ENCODE data around the gene HCFC1.

DNA sequence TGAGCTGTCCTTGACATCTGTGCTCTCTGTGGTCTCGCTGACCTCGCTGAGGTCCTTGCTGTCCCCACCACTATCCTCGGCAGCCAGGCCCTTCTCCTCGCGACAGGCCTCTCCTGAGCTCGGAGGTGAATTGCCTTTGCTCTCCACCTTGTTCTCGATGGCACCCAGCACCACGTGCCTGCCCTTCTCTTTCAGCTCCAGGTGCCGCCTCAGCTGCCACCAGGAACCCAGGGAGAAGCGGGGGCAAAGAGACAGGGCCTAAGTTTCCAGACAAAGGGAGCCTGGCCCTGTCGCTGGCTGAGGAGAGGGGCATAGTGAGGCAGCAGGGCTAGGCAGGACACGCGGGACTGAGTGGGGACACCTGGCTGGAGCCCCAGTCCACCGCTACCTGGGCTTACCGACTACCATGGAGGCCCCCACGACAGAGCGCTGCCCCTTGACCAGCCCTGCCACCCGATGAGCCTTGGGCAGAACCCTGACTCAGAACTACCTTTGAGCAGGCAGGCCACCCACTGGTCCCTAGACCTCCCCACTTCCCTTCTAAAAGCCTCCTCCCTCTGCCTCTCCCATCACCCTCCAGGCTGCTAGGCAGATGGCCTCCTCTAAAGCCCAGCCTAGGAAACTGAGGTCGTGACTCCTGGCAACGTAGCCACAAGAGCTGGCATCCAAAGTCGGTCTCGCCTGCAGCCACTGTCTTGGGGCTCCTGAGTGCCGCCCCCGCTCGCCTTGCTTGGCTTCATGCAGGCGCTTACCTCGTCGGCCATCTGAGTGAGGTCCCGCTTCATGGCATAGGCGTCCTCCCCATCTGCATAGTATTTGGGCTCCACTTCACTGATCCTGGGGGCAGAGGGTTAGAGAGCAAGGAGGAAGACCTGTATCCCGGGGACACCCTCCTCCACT, 41.4 kb downstream of the HCFC1 start:
- no peak for TF ChIP-seq EZH2phosphoT487 (IDR thresholded peaks at IDR 0.05; ENCODE audit: insufficient read depth, low read depth)
- no peak for TF ChIP-seq EZH2 (IDR thresholded peaks at IDR 0.05; ENCODE audit: insufficient read depth, poor library complexity, severe bottlenecking)
